Calu3 (cell line): ENCODE results near the gene PLD5. TPM values are rescaled to one million over a fixed set of nuclear protein-coding genes. Genes with fewer than 3 reads are reported as not detected.
"Not testable (repeated sequence)": the region's sequence is repeated elsewhere in the genome, so short reads cannot be mapped to it uniquely, and the experiment has no call there.

Experiments
- BruUV-seq: library from RNA; stranded (reverse); fragments of 400-500 nt; replicated peaks from 2 replicates; lab custom pipeline; 2021; lab: Mats Ljungman, UMichigan
- CTCF ChIA-PET: fragments of 300-600 bp; sonication (Branson Sonifier 250); formaldehyde crosslinking; loops from one replicate; lab custom pipeline; 2022; ENCODE audit warnings: antibody characterized with exemption; lab: Charles Lee
- DNase-seq: peaks from one replicate; pipeline ENCODE4 v3.0.0; 2022
- H3K27ac Mint-ChIP-seq: one replicate; pipeline ENCODE4 v1.8.0; 2022; ENCODE audit warnings: mixed read lengths; ENCODE audit not compliant: unreplicated experiment
- H3K27me3 Mint-ChIP-seq: one replicate; pipeline ENCODE4 v1.8.0; 2022; ENCODE audit warnings: mixed read lengths; ENCODE audit not compliant: unreplicated experiment
- H3K36me3 Mint-ChIP-seq: one replicate; pipeline ENCODE4 v1.8.0; 2022; ENCODE audit warnings: mild to moderate bottlenecking, moderate library complexity, mixed read lengths; ENCODE audit not compliant: insufficient read depth, unreplicated experiment
- H3K4me1 Mint-ChIP-seq: one replicate; pipeline ENCODE4 v1.8.0; 2022; ENCODE audit warnings: mild to moderate bottlenecking, low read depth, mixed read lengths; ENCODE audit not compliant: unreplicated experiment
- H3K4me3 Mint-ChIP-seq: one replicate; pipeline ENCODE4 v1.8.0; 2022; ENCODE audit warnings: mild to moderate bottlenecking, low read depth, moderate library complexity, mixed read lengths; ENCODE audit not compliant: unreplicated experiment
- H3K9me3 Mint-ChIP-seq: one replicate; pipeline ENCODE4 v1.8.0; 2022; ENCODE audit warnings: low read depth, mixed read lengths; ENCODE audit not compliant: unreplicated experiment
- intact Hi-C: fragments of 100-400 bp; cut with micrococcal nuclease; formaldehyde crosslinking; loops from one replicate; pipeline ENCODE4 v1.10.0; 2022; ENCODE audit not compliant: unreplicated experiment
- total RNA-seq: library from RNA; stranded (reverse); gene quantifications from 2 replicates; pipeline ENCODE4 v1.2.3, GENCODE V29; 2022
- TF ChIP-seq, protein P1 (sequence below): fragments of 200-600 bp; IDR thresholded peaks from one replicate; pipeline ENCODE4 v1.8.0; 2022; ENCODE audit warnings: antibody characterized with exemption; ENCODE audit not compliant: unreplicated experiment

The PLD5 gene
- total RNA-seq, 1 experiment from 2014 or later: 2.4 TPM

DNA sequence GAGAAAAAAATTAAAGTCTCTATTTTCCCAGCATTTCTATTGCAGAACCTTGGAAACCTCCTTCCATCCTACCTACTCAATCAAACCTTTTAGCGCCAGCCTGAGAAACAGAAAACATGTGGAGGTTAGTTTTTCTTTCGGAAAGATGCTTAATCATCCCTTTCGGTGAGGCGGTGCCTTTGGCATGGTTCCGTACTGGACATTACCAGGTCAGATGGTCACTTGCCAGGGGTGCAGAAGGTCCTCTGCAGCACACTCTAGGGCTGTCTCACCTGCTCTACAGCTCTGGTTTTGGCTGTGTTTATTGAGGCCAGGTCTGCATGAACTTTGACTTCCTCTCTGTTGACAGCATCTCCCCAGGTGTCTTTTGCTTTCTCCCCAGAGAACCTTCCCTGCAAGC lies 121.5 kb downstream of the PLD5 start:
- Mint-ChIP-seq H3K27me3 (no peaks in the 10 kb centered on the region), H3K4me1 (no peaks in the 10 kb centered on the region), H3K4me3 (no peak overlapping the region), H3K36me3 (no peaks in the 10 kb centered on the region), H3K9me3 (peaks cover 6% of the 10 kb centered on the region), H3K27ac (no peak overlapping the region)
- no TSS peak for BruUV-seq
- no peak for DNase-seq
- CTCF ChIA-PET: interaction anchor here (0.6 to 0.7 kb wide), 3 partner anchors 9 to 1385 kb away, joined by 3 read pairs; no protein-coding TSS in a partner anchor
- intact Hi-C loops: no loop called here
- TF ChIP-seq, protein P1, sequence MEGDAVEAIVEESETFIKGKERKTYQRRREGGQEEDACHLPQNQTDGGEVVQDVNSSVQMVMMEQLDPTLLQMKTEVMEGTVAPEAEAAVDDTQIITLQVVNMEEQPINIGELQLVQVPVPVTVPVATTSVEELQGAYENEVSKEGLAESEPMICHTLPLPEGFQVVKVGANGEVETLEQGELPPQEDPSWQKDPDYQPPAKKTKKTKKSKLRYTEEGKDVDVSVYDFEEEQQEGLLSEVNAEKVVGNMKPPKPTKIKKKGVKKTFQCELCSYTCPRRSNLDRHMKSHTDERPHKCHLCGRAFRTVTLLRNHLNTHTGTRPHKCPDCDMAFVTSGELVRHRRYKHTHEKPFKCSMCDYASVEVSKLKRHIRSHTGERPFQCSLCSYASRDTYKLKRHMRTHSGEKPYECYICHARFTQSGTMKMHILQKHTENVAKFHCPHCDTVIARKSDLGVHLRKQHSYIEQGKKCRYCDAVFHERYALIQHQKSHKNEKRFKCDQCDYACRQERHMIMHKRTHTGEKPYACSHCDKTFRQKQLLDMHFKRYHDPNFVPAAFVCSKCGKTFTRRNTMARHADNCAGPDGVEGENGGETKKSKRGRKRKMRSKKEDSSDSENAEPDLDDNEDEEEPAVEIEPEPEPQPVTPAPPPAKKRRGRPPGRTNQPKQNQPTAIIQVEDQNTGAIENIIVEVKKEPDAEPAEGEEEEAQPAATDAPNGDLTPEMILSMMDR: no peak

DNA sequence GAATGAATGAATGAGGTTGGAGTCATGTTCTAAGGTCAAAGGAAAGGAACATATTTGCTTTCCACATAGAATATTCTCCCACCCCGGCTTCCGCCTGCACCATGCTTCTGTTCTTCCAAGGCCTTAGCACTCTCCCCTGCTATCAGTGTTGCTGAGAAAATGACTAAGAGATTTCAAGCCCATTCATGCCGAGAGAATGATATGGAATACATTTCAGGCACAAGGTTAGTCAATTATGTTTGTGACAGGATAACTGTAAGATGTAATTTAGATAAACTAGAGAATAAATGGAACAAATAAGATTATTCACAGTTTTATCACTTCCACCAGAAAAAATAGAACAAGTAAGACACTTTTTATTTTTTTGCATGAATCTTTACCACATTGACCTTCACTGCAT lies 122.6 kb downstream of the PLD5 start:
- intact Hi-C loops: no loop called here
- CTCF ChIA-PET: no interaction called here
- no peaks in the 10 kb centered on the region for H3K36me3 Mint-ChIP-seq
- H3K4me1 Mint-ChIP-seq: no peaks in the 10 kb centered on the region
- no peak overlapping the region for H3K27ac Mint-ChIP-seq
- TF ChIP-seq, protein P1: no peak
- no peak for DNase-seq
- no peaks in the 10 kb centered on the region for H3K27me3 Mint-ChIP-seq
- peaks cover 10% of the 10 kb centered on the region for H3K9me3 Mint-ChIP-seq
- BruUV-seq: no TSS peak
- H3K4me3 Mint-ChIP-seq: no peak overlapping the region

DNA sequence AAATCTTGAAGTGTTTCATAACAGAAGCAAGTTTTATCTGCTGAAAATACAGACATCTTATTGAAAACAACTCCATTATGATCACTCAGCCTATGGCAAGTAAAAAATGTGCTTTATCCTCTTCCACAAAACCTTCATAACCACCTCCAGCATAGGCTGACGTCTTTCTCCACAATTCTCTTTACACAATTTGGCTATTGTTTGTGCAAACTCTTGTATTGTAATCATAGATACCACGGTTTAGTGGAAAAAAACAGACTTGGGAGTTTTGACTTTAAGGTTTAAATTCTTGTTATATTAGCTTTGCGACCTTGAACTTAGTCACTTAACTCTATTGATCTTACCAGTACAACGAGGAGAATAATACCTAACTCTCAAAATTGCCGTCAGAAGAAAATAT lies 126.1 kb downstream of the PLD5 start:
- Mint-ChIP-seq H3K4me1 (no peaks in the 10 kb centered on the region), H3K36me3 (no peaks in the 10 kb centered on the region), H3K27ac (no peak overlapping the region), H3K4me3 (no peak overlapping the region), H3K27me3 (no peaks in the 10 kb centered on the region), H3K9me3 (peaks cover 10% of the 10 kb centered on the region)
- intact Hi-C loops: no loop called here
- no TSS peak for BruUV-seq
- TF ChIP-seq, protein P1: no peak
- CTCF ChIA-PET: no interaction called here
- DNase-seq: no peak

DNA sequence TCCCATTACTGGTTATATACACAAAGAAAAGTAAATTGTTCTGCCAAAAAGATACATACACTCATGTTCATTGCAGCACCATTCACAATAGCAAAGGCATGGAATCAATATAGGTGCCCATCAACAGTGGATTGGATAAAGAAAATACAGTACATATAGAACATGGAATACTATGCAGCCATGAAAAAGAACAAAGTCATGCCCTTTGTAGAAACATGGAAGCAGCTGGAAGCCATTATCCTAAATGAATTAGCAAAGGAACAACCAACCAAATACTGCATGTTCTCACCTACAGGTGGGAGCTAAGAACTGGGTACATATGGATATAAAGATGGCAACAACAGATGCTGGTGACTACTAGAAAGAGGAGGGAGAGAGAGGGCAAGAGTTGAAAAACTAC lies 132.6 kb downstream of the PLD5 start:
- CTCF ChIA-PET: no interaction called here
- no TSS peak for BruUV-seq
- no peak overlapping the region for H3K27ac Mint-ChIP-seq
- peaks cover 11% of the 10 kb centered on the region for H3K9me3 Mint-ChIP-seq
- no peaks in the 10 kb centered on the region for H3K4me1 Mint-ChIP-seq
- no peak overlapping the region for H3K4me3 Mint-ChIP-seq
- no peaks in the 10 kb centered on the region for H3K27me3 Mint-ChIP-seq
- intact Hi-C loops: no loop called here
- H3K36me3 Mint-ChIP-seq: no peaks in the 10 kb centered on the region
- TF ChIP-seq, protein P1: no peak
- DNase-seq: no peak

DNA sequence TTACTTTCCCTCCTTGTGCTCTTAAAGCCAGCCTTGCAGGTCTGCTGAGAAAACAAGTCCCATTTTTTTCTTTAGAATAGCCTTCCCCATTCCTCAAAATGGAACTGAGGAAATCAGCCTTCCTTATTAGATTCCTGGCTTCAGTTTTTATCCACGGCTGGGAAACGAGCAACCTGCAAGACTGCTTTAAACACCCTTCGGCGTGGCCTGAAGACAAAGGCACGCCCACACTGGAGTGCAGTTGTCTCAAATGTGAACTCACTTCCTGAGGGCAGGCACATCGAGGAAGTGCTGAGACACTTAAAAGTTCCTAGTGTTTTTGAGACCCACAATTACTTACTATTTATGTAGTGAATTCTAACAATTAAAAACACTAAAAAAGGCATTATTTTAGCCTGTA lies 148.4 kb downstream of the PLD5 start:
- H3K9me3 Mint-ChIP-seq, CTCF ChIA-PET, H3K27me3 Mint-ChIP-seq, H3K36me3 Mint-ChIP-seq, DNase-seq, intact Hi-C loops, H3K27ac Mint-ChIP-seq, H3K4me1 Mint-ChIP-seq, BruUV-seq, H3K4me3 Mint-ChIP-seq: not testable (repeated sequence)

DNA sequence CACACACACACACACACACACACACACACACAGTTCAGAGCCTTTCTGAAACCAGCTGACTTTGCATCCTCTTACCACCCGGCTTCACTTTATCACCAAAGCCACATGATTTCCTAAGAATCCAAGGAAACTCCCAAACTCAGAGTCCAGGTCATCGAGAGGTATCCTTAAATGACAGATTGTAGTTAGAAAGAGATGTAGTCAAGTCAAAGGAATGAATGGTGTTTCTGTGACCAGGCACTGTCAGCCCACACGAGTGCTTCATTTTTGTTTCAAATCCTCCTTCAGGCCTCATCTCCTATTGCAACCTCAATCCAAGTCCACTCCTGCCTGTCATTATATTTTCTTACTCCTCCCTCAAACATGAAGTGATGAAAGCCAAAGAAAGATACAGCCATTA lies 174.1 kb downstream of the PLD5 start:
- BruUV-seq, CTCF ChIA-PET: not testable (repeated sequence)

More for the DNA sequence above, 174.1 kb downstream of the PLD5 start:
- H3K27me3 Mint-ChIP-seq, H3K4me1 Mint-ChIP-seq, H3K36me3 Mint-ChIP-seq, H3K27ac Mint-ChIP-seq, H3K9me3 Mint-ChIP-seq, intact Hi-C loops, H3K4me3 Mint-ChIP-seq, DNase-seq: not testable (repeated sequence)
